ENCODE data around the gene TGFBR3.

- TF ChIP-seq POLR2AphosphoS5 (IDR thresholded peaks at IDR 0.05; ENCODE audit: low read depth, low read length) (no peak), CTCF (IDR thresholded peaks at IDR 0.05) (no peak), REST (IDR thresholded peaks at IDR 0.05; ENCODE audit: insufficient read depth in 1 of 2, low read depth in 2 of 2, low read length in 1 of 2) (no peak)
These were observed 170.4 kb downstream of the TGFBR3 start for GRCh38 chr1:91715416-91716000.

Measured in Panc1 (cell line).